IPS DF 4.7 (cell line): ENCODE data around the gene GPR160.
"Not testable (repeated sequence)": the region's sequence is repeated elsewhere in the genome, so short reads cannot be mapped to it uniquely, and the experiment has no call there.

Source experiments
- DNase-seq: peaks from one replicate; pipeline ENCODE4 v3.0.0-alpha.2; 2013; ENCODE audit warnings: low spot score; ENCODE audit errors: extremely low read depth

Gene GPR160, protein sequence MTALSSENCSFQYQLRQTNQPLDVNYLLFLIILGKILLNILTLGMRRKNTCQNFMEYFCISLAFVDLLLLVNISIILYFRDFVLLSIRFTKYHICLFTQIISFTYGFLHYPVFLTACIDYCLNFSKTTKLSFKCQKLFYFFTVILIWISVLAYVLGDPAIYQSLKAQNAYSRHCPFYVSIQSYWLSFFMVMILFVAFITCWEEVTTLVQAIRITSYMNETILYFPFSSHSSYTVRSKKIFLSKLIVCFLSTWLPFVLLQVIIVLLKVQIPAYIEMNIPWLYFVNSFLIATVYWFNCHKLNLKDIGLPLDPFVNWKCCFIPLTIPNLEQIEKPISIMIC

DNA sequence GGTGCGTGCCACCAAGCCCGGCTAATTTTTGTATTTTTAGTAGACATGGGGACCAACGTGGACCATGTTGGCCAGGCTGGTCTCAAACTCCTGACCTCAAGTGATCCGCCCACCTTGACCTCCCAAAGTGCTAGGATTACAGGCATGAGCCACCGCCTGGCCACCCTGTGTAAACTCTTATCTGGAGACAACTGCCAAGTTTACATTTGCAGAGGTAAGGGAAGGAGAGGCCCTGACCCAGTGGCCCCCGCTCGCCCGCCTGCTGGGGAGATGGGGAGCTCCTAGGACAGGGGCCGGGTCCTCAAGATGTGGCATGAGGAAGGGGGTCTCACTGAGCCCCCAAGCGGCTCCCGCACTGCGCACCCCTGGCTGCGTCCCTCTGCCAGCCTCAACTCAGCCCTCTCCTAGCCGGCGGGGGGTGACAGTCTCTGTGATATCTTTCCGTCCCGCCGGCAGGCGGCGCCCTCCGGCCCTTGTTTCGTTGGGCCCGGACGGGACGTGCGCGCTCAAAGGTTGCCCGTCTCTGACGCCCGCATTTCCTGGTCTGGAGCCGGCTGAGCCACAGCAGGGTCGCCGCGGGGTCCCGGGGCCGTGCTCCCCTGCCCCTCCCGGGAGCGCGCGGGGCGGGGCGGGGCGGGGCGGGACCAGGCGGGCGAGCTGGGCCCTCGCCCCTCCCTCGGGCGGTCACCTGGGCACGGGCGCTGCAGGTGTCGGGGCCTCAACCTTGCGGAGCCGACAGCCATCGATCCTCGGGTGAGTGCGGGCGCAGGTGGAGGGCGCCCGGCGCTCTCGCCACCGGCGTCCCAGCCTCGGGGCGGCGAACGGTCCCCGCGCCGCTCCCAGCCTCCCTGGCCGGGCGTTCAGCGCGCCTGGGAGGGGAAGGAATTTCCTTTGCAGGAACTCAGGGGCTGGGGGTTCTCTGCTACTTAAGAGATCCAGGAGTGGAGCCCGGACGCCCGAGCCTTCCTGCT lies at the start of gene GPR160:
Gene GPR160, plus strand, starts transcription at position 533 of the 971 bp plus-strand sequence. CDS start 45,978 bp downstream, outside the sequence.
- DNase-seq, result no peak

DNA sequence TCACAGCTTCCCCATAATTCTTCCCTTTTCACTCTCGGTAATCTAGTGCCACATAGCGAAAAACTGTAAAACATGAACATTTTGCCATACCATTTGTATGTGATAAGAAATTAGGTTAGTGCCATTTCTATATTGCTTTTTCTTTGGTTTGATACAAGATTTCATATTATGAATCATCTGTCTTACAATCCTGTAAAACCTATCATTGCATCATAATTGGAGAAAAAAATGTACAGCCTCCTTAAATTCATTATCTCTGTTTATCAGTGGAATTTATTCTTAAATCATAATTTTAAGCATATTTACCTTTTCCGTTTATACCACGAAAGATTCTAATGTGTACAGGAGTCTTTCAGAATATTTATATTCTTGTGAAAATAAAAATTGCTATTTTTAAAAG lies 47.4 kb upstream of the GPR160 start:
- DNase-seq, result no peak

DNA sequence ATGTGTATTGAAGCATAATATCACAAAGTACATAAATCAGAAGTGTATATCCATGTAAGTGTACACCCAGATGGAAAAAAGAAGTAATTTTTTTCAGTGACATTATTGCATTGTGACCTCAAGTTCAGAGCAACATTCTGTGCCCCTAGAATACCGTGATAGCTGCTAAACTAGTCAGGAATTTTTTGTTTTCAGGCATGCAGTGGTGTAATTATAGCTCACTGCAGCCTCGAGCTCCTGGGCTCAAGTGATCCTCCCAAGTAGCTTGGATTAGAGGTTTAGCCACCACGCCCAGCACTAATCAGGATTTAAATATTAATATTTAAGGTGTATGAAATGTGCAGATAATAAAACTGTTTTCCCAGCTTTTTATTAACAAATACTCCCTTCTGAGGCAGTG lies 45.6 kb upstream of the GPR160 start:
- DNase-seq, result no peak

DNA sequence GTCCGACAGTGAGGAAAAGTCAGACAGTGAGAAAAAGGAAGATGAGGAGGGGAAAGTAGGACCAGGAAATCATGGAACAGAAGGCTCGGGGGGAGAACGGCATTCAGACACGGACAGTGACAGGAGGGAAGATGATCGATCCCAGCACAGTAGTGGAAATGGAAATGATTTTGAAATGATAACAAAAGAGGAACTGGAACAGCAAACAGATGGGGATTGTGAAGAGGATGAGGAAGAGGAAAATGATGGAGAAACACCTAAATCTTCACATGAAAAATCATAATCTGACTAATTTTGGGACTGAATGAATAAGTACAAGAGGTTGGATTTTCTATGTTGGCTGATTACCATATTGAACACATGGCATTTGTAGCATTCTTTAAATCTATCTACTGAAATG lies 45.0 kb upstream of the GPR160 start:
- DNase-seq, result no peak

DNA sequence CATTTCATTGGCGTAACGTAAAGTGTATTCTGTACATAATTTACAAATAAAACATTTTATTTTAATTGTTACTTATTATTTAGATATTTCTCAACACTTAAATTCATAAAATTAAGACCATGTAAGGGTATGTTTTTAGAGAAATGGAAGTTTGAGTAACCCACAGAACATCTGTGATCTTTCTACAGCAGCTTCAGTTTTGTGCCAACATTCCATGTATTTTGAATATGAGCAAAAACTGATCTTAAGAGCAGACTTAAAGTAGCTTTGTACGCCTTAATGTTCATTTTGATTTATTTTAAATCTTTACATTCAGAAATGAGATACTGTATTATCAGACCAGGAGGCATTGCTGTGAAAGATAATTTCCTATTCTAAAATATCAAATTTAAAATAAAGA lies 44.0 kb upstream of the GPR160 start:
- DNase-seq, result no peak

DNA sequence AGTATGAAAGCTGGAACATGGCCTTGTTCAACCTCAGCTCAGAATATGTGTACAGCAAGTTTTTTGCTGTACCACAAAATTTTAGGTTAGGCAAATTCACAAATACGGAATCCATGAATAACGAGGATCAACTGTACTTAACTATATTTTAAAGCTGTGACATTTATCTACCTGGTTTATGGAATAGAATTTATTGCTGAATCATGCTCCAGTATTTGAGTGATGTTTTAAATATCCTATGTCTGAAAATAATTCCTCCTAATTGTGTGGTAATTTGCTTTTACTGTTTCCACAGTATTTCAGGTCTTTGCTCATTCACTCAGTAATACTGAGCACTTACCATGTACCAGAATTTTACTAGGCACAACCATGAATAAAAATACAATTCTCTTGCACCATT lies 41.7 kb upstream of the GPR160 start:
- DNase-seq, result no peak

DNA sequence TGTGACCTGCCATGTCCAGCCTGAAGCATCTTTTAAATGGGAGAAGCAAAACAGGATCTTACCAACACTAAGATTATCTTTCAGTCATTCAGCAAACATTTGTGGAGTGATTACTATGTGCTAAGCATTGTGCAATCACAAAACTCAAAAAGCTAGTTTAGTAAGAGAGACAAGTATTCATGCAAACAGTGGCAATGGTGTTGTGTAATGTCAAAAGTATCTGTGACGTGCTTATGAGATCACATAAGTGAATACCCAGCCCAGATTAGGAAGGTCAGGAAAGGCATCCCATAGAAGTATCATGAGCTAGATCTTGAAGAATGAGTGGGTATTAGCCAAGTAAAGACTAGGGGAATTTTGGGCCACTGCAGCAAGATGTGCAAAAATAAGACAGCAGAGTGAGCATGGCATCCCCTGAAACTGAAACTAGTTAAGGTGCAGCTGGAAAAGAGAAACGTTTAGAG lies 39.1 kb upstream of the GPR160 start:
- no peak for DNase-seq

DNA sequence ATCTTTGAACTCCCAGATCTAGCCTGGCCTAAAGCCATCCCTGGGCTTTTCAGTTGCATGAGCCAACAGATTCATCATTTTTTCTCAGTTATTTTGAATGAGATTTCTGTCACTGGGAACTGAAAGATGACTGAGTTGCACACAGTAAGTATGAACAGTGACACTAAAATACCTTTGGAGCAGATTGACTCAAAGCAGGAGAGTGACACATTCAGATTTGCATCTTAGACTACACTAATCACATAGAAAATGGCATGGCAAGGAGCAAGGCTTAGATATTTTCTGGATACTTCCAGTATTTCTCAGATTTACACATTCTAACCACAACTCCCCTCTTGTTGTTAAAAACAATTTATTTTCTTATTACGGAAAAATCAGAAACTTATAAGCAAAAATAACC lies 38.4 kb upstream of the GPR160 start:
- no peak for DNase-seq

DNA sequence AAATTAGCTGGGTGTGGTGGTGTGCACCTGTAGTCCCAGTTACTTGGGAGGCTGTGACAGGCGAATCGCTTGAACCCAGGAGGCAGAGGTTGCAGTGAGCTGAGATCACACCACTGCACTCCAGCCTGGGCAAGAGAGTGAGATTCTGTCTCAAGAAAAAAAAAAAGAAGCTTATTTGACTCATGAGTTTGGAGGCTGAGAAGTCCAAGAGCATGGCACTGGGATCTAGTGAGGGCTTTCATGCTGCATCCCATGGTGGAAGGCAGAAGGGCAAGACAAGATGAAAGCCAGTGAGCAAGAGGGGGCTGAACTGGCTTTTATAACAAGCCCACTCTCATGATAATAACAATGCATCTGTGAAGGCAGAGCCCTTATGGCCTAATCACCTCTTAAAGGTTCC lies 37.7 kb upstream of the GPR160 start:
- DNase-seq, result no peak

DNA sequence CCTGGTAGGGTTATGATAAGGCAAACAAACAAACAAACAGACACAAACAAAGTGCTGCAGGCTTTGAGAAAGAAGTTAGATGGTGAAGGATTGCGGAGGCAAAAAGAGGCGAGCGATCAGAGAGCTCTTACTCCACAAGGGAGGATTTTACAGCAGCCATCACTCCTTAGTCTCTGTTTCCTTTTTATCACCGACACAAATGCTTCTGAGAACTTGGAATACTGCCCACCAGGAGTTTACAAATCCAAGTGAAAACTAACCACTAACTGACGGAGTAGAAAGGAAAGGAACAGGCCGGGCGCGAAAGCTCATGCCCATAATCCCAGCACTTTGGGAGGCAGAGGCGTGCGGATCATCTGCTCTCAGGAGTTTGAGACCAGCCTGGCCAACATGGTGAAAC lies 35.6 kb upstream of the GPR160 start:
- no peak for DNase-seq

DNA sequence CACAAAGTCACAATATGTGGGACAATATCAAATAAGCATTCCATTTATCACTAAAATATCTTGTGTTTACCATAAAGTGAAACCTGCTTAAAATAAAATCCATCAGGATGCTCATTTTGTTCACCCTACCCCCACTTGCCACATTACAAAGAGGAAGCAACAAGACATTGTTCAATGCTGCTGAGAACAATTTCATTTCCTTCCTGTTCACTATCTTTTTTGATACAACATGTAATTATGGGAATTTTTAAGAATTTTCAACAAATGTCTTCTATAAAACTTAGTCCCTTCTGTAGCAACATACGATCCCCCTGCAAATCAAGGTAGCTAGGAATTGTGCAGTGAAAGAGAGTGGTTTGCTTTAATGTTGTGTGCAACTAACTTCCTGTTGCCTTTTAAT lies 34.9 kb upstream of the GPR160 start:
- no peak for DNase-seq

DNA sequence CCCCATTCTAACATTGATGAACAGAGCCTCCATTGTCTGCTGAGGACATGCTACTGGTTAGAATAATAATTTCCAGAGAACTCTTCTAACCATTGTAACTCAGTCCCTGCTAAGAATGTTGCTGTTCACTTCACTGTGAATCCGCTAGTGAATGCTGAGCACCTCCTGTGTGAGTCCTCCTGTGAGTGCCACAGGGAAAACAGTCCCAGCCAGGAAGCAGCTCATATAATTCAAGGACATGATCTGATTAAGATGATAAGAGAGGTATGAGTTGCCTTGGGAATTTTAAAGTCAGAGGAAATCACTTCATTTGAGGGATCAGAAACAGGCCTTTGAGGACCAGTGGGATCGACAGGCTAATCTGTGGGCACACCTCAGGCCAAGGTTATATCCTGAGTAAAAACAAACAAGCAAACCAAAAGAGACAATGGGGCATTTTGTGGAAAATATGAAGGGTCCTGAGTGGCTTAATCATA lies 33.9 kb upstream of the GPR160 start:
- no peak for DNase-seq

DNA sequence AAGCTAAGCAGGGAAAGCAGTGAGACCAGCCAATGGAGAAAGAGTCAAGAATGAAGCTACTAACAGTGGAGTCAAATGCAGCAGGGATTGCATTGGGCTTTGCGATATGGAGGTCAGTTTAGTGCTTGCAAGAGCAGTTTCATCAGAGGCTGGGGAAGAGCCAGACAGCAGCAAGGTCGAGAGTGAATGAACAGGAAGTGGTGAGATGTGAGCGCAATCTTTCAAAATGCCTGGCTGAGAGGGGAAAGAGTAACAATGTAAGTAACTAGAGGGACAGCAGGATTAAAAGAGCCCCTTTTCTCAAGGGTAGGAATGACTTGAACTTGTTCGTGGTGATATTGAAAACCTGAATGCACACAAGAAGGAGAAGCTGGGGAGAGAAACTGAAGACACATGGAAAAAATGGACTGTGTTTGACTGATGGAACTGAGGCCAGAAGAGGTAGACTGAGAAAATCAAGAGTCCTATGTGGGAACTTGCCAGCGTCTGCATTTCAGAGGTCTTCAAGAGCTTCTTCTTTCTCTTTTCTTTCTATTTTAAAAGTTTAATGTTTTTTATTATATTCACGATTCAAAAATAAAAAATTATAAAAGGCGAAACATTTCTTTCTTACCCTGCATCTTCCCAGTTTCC lies 30.6 kb upstream of the GPR160 start:
- DNase-seq, result no peak

DNA sequence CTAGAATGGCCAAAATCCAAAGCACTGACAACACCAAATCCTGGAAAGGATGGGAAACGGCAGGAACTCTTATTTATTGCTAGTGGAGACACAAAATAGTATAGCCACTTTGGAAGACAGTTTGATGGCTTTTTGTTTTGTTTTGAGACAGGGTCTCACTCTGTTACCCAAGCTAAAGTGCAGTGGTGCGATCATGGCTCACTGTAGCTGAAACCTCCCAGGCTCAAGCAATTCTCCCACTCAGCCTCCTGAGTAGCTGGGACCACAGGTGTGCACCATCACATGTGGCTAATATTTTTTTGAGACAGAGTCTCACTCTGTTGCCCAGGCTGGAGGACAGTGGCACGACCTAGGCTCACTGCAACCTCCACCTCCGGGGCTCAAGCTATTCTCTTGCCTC lies 27.3 kb upstream of the GPR160 start:
- DNase-seq, result no peak

DNA sequence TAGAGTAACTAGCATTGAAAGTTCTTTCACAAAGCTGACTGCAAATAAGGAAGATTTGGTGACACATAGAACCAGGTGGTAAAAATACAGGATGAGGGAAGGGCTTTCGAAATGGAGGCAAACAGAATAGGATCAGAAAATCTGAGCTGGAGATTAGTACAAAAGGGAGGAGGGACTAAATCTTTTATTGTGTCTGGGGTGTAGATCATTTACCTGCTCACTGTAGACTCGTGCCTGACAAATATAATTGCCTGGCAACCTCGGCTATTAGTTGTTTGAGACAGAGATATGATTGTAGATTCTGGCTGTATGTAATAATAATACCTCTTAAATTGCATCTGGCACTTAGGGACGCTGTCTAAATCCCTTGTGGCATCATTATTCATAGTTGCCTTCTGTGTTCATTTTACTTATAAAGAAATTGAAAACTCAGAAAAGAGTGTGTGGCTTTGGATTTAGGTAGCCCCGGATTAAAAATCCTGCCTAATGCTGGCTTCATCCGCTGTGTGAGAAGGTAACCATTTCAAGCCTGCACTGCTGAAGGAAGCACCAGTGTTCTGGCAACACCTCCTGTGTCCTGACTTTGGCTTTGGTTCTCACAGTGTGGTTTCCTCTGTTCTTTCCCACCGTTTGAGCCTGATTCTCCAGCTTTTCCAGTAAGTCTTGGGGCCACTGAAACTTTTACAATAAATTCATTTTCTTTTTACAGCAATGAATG lies 25.0 kb upstream of the GPR160 start:
- no peak for DNase-seq

DNA sequence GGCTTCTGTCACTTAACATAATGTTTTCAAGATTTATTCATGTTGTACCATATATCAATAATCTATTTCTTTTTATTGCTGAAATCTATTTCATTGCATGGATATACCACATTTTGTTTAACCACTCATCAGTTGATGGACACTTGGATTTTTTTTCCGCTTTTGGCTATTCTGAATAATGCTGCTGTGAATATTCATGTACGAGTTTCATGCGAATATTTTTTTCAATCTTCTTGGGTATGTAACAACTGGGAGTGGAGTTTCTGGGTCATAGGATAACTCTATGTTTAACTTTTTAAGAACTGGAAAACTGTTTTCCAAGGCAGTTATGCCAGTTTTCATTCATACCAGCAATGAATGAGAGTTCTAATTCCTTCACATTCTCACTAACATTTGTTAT lies 21.7 kb upstream of the GPR160 start:
- no peak for DNase-seq

DNA sequence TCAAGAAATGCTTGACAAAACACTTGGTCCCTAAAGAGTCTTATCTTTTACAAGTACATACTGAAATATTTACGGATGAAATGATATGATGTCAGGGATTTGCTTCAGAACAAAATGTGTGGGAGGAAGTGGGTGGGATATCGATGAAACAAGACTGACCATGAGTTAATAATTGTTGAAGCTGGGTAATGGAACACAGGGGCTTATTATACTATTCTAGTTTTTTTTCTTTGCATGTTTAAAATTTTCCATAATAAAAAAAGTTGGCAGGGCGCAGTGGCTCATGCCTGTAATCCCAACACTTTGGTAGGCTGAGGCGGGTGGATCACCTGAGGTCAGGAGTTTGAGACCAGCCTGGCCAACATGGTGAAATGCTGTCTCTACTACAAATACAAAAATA lies 18.5 kb upstream of the GPR160 start:
- not testable (repeated sequence) for DNase-seq

DNA sequence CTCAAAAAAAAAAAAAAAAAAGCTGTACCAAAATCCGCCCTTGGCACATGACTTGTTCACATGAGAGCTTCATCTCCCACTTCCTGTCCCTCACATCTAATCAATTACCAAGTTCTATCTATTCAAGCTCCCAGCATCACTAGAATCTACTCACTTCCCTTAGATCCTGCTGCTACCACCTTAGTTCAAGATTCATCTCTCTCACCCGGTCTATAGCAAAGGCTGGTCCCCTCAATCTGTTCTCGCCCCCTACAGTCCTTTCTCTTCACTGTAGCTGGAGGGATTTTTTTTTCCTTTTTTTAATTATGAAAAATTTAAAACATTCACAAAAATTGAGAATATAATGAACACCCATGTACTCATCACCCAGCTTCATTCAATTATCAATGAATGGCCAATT lies 16.7 kb upstream of the GPR160 start:
- no peak for DNase-seq

DNA sequence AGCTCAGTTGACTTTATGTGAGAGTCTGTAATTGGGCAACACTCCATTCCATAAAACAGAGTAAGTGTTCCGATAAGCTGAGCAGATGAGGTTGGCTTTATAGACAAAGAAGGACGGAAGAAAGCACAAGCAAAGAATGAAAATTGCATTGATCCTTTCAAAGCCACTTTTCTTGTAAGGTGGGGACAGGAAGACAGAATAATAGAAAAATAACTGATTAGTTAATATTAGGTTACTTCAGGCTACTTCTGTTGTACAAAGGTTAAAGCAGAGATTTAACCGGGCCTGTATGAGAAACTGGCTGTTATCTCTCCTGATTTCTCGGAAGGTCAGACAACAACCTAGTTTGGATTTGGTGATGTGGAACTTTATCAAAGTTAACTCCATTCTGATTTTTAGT lies 15.5 kb upstream of the GPR160 start:
- DNase-seq, result no peak

DNA sequence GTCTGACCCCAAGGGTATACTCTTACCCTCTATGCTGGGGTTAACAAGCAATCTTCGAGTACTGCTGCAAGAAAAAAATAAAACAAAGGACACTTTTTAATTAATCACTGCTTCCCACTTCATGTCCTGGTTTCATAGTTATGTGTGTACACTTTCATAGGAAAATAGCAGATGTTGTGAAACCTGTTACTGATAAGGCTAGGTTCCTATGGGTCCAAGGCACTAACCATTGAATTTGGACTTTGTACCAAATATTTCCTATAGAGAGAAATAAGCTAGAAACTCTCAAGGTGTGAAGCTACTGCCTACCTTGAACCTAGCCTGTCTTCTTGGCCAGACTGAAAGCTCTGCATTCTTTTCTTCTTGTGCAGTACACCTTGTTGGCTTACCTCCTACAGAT lies 14.6 kb upstream of the GPR160 start:
- DNase-seq, result no peak

DNA sequence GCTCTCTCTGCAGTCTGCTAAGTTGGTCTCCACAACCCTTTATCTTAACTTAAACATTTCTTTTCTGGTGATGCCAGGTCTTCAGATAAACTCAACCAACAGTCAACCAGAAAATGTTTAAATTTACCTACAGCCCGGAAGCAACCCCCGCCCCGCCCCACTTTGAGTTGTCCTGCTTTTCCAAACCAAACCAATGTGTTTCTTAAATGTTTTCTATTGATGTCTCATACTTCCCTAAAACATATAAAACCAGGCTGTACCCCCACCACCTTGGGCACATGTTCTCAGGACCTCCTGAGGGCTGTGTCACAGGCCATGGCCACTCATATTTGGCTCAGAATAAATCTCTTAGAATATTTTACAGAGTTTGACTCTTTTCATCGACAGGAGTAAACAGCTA lies 13.2 kb upstream of the GPR160 start:
- no peak for DNase-seq
